GM18511 (cell line): Measurements from ENCODE around the gene CD81.
A peak's percentile ranks its signal among the peaks of the same experiment; 100 is the strongest.

Experiments
- ATAC-seq: cut with Tn5 transposase; IDR thresholded peaks from one replicate; pipeline ENCODE4 v1.9.1; 2021; ENCODE audit warnings: mild to moderate bottlenecking, moderate library complexity; ENCODE audit not compliant: unreplicated experiment

Gene CD81

DNA sequence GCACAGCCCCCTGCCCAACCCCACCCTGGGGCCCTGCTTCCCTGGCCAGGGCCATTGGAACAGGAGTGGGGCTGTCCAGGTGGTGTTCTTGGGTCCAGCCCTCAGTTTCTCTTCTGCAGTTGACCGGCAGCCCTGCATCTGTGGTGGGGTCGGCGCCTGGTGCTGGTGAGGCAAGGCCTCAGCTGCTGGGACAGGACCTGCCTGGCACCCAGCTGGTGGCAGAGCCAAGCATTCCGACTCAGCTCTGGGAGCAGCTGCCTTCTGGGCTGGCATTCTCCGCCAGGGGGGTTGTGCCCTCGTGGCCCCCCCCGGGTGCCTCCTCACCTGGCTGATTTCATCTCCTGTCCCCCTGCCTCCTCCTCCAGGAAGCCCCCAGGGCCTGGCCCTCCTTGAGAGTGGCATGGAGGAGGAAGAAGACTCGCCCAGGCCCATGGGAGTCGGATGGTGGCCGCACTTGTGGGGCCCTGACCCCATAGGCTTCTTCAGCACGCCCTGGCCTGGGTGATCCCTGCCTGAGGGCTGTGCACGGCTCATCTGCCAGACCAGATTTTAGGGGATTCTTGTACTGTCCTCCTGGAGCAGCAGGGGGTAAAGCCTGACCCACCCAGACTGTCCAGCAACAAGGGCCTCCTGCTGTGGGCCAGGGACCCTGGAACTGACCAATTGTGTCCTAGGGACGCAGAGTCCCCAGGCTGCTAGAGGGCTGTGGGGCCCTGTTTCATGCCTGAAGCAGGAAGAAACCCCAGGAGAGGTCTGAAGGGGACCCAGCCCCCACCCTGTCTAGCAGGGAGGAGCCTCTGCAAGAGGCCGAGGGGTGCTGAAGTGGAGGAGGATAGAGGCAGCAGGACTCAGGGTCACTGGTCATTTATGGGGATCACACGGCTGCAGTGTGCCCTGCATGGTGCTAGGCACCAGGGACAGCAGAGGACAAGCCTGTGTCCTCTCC is 11.6 kb downstream of the CD81 start:
- no peak for ATAC-seq

- ATAC-seq, result no peak
Measured at GRCh38 chr11:2389377-2390026, 12.4 kb downstream of the CD81 start.

DNA sequence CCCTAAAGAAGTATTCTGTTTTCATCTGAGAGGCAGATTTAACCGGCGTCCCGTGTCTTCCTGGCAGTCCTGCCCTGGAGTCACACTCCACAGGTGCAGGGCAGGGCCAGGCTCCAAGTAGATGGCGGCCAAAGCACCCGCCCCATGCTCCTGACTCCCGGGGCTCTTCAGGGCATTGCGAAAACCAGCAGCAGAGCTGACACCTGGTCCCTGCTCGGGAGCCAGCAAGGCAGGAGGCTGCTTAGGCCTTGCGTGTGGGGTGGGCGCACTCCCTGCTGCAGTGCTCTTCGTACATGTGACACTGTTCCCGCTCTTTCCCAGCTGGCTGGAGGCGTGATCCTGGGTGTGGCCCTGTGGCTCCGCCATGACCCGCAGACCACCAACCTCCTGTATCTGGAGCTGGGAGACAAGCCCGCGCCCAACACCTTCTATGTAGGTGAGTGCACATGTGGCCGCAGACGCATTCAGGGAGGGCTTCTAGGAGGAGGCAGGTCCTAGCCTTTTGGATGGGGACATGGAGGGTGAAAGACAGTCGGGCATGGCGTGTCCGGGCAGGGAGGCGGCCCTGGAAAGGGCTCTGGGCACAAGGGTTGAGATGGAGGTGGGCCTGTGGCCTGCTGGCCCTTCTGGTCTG is 13.1 kb downstream of the CD81 start:
- no peak for ATAC-seq

GRCh38 chr11:2390725-2391151 is 13.6 kb downstream of the CD81 start:
- ATAC-seq, result no peak

- ATAC-seq, result no peak
Measured at GRCh38 chr11:2391181-2391975, 14.3 kb downstream of the CD81 start.

GRCh38 chr11:2392241-2392959 is 15.3 kb downstream of the CD81 start:
- no peak for ATAC-seq

DNA sequence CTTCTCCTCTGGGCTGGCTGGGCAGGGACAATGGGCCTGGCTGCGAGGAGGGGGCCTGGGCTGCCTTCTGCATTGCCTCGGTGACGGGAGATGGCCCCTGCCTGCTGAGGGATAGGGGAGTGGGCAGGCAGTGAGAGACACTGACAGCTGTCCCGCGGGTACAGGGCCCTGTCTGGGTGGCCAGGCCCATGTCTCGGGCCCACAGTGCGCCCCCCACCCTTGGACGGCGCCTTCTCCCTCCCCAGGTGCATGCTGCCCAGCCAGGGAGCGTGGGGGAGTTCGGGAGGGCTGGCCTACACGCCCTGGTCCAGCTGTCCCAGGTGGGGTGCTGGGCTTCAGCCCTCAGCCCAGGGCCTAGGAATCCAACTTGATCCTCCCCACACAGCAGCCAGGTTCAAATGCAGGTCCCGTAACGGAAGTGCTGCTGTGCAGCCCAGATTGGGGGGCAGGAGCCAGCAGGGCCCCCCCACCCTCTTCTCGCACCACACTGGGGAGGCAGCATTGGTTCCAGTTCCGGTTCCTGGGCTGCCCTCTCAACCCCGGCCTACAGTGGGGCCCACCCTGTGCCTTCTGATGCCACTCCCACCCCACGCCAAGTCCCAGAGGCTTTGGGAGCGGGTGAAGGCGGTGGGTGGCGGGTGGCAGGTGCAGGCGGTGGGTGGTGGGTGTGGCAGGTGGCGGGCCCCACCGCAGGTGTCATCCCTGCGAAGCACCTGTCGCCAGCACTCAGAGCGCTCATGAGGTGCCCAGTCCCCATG is 16.2 kb downstream of the CD81 start:
- no peak for ATAC-seq

DNA sequence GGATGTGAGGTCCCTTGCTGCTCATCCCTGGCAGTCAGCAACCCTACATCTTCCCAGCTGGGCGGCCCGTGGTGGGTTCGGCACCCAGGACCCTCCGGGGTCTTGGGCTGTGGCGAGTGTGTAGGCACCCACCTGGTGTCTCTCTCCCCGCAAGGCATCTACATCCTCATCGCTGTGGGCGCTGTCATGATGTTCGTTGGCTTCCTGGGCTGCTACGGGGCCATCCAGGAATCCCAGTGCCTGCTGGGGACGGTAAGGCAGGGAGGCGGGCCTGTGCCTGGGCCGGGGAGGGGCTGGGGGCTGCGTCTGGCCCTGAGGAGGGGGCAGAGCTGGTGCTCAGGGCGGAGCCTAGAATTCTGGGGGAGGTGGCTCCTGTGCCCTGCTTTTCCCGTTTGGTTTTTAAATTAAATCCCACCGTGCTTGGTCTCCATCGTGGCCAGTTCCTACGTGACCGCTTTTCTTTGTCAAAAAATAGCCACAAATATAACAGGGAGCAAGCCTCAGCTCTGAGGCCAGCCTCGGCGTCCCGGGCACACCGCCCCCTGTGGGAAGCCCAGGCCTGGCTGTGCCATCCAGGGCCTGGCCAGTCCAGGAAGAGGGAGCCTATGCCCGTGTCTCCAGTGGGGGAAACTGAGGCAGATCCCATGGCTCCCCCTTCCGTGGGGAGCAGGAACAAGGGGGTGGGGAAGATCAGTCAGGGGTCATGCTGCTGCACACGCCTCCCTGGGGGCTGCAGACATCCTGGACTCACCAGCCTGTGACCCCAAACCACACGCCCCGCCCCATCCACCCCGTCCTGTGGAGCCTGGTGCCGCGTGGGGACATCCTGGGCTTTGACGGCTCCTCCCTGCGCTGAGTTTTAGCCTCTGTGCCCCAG is 17.1 kb downstream of the CD81 start:
- ATAC-seq, result no peak

GRCh38 chr11:2394818-2395105 is 17.7 kb downstream of the CD81 start:
- no peak for ATAC-seq

- ATAC-seq, result no peak
Measured at GRCh38 chr11:2395211-2395730, 18.2 kb downstream of the CD81 start.

DNA sequence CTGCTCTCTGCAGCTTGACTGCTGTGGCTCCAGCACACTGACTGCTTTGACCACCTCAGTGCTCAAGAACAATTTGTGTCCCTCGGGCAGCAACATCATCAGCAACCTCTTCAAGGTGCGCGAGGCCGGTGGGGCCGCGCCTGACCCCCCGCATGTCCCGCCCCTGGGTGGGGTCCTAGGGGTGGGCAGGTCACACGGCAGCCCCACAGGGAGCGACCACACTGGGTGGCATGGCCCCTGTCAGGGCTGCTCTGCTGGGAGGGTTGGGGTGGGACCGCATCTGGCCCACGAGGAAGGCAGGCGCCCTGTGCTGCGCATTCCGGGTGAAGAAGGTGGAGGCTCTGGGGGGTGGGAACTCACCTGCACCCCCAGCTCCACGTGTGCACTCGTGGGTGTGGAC is 18.7 kb downstream of the CD81 start:
- ATAC-seq, result no peak

DNA sequence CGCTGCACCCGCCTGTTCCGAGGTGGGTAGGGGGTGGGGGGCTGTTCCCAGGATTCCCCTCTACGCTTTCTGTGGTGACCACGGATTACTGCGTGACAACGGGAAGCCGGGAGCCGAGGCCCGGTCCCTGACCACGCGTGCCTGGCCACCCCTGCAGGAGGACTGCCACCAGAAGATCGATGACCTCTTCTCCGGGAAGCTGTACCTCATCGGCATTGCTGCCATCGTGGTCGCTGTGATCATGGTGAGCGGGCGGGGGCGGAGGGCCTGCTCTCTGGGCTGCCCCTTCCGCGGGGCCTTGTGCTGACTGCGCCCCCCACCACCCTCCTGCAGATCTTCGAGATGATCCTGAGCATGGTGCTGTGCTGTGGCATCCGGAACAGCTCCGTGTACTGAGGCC is 19.4 kb downstream of the CD81 start:
- ATAC-seq, result no peak

GRCh38 chr11:2397005-2397404 is 19.9 kb downstream of the CD81 start:
- no peak for ATAC-seq

DNA sequence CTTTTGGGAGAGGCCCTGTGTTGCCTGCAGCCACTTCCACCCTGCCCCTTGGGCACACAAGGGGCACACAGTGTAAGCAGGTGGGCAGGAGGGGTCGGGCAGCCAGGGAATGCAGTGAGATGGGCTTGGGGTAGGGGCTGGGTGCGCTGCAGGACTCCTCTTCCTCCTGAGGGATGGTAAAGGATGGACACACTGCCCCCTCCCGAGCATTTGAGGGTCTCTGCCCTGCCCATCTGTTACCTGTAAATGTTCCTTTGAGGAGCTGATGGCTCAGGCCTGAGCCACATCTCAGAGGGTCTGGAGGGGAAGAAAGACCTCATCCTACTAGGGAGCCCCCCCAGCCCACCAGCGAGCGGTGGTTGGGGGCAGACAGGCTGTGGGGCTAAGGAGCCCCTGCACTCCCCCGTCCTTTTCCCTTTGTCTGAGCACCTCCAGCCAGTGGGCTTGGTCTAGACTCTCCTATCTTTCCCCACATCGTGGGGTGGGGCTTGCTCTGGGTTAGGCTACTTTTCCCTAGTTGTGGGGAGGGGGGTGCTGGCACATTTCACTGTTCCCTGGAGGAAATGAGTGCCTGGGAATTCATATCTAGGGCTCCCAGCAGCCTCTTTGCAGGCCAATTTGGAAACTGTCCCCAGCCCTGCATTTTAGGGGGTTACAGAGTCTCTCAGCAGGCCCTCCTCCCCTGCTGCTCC is 21.7 kb downstream of the CD81 start:
- no peak for ATAC-seq

DNA sequence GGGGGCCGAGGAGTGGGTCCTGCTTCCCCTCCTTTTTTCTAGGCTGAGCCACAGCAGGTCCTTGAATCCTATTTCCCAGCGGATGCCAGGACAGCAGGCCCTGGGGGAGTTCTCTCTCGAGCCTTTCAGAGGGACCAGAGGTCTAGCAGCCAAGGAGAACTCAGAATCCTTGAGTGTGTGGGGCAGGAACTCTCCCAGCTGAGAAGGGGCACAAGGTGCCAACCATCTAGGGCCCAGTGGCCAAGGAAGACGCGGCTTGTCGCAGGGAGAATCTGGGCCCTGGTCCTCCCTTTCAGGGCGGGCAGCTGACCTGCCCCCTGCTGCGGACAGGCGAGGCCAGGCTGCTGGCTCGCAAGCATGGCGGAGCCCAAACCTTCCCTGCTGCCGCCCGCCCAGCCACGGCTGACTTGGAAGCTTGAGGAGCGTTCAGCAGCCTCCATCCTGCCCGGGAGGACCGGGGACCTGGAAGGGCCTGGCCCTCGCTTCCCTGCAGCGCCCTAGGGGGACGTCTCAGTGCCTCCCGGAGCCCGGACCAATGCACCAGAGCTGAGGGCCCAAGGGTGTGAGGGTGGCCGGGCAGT is 22.5 kb downstream of the CD81 start:
- ATAC-seq, result peak; percentile 4

DNA sequence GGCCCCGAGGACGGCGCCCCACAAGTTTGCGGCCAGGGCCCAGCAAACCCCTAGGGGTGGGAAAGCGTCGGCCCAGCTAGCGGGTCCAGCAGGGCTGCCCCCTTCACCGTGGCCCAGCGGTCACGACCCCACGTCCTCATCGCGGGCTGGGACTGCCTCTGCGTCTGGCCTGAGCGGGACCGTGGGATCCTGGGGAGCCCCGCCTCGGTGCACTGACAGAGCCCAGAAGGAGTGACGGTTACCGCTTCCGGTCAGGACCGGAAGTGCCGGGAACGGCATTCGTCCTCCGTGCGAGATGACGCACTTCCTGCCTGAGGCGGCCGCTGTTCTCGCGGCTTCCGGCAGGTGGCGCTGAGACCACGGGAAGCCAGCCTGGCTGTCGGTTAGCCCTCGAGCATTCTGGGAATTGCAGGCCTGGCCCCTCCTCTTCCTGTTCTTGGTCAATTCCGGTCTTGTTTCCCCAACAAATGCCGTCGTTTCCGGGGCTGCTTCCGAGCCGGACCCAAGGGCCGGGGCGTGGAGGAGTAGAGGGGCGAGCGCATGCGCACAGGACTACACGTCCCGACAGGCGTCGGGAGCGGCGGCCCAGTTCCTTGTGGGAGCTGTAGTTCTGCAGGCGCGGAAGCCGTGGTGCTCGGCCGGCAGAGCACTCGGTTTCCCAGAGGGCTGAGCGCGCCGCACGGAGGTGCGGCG is 23.1 kb downstream of the CD81 start, which contains the start of gene TSSC4:
TSSC4 (plus strand) TSS at position 682 of the 693 bp plus-strand sequence. CDS start 1,884 bp downstream, outside the sequence.
- peak; percentile 87 for ATAC-seq
